T1000 (cell line): ENCODE measurements around the gene LAD1.

Experiments
- DNase-seq: peaks from one replicate; lab custom pipeline; 2025; ENCODE audit warnings: mixed read lengths; lab: John Stamatoyannopoulos, UW

LAD1 gene

DNA sequence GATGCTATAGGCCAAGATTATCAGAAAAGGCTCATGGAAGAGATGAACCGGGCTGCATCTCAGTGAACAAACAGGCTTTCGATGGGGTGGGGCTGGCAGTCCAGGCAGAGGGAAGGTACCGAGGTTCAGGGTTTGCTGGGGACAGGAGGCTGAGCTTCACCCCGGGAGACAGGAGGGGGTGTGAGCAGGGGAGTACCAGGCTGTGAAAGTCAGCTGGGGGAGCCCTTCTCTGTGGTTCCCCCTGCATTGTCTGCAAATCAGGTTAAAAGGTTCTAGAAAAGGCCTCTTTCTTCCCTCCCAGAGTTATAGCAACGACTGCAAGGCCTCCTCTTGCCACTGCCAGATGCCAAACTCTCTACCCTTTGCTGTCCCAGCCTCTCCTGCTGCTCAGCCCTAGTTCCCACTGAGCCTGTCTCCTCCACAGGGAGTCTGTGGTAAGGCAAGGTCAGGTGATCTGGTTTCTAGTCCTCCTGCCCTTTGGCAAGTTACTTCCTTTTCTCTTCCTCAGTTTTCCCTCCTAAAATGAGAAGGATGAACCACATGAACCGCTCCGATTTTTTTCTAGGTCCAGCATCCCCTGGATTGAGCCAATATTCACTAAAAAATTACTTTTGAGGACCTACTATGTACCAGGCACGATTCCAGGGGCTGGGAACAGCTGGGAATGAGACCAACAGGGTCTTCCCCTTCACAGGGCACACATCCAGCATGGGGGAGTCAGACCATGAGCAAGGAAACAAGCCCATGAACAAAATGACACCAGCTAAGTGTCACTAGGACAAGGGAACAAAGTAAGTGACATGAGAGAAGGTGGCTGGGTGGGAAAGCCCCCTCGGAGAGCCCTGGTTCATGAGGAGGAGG lies 7.2 kb downstream of the LAD1 start:
- DNase-seq, result no peak

DNA sequence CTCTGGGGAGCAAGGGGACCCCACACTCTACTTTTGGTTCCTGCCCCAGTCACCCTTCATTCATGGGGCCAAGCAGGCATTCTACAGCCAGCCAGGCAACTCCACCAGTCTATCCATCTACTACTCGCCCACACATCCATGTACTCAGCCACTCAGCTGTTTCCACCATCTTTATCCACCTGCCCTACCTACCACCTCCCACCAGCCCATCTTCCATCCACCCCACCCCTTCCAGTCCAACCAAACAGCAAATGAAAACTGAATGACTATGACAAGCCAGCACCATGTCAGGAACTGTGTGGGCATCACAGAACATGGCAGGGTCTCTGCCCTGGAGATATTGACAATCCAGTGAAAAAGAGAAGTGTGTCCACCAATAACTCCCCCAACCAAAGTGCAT lies 7.9 kb downstream of the LAD1 start:
- DNase-seq, result no peak

DNA sequence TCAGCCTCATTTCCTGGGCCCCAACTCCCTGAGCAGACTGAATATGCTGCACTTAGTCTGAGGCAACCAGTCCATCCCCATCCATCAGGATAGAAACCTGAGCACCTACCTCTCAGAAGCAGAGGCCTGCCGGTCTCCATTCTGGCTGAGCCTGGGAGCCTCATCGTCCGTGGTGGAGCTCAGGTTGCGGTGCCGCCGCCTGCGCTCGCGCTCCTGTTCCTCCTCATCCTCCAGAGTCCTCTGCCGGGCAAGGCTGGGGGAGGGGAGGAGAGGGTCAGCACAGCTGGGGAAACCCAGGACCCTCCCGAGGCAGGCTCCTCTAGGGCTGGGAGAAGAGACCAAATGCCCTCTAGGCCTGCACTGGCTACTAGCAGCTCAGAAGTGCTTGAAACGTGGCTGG lies 10.1 kb downstream of the LAD1 start:
- DNase-seq, result no peak

DNA sequence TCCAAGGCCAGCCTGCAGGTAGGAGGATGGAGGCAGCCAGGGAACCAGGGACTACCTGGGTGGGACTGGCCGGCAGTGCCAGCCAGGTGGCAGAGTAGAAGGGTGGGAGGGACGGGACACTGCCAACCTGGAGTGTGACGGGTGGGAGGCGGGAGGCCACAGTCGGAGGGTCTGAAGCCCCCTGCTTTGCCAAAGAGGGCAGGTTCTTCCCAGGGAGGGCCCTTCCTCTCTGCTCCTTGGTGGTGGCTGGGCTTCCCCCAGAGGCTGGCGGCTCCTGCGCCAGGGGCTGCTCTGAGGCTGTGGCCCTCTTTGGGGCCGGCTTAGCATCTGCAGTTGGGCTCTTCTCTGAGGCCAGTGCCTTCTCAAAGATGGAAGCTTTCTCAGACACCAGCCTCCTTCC lies 12.9 kb downstream of the LAD1 start:
- DNase-seq, result no peak

DNA sequence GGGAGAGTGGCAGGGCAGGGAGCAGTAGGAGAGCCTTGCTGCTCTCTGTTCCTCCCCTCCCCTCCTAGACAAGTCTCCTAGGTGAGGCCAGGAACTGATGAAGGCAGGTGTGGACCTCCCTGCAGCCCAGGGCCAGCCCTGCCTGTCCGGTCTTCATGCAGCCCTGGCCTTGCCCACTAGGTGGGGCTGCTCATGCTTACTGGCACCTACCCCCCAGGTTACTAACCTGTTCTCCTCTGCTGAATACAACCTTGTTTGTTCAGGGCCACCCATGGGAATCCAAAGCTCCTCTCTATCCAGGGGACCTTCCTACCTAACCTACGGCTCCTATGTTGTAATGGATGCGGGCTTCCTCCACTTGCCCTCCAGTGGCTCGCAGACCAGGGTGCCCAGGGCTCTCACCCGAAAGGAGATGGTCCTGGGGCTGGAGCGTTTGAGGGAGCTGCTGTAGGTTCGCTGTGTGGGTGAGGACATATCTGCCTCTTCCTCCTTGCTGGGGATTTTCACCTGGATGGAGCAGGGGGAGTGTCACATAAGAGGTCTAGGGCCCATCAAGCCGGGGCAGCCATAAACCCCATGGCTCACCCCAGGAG lies 13.7 kb downstream of the LAD1 start:
- DNase-seq, result no peak

DNA sequence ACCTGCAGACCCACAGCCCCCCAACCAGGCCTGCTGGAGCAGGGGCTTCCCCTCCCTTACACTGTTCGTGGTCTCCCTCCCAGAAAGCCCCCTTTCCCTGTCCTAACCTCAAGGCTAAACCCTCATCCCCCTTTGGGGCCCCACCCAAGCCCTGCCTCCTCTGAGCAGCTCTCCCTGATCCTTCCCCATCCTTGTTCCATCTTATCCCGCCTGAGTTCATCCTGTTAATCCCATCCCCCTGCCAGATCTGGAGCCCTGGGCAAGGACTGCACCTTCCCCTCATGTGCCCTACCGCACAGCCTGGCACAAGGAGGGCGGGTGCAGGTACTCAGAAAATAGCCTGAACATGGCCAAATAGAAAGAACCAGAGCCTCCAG lies 14.7 kb downstream of the LAD1 start:
- no peak for DNase-seq

DNA sequence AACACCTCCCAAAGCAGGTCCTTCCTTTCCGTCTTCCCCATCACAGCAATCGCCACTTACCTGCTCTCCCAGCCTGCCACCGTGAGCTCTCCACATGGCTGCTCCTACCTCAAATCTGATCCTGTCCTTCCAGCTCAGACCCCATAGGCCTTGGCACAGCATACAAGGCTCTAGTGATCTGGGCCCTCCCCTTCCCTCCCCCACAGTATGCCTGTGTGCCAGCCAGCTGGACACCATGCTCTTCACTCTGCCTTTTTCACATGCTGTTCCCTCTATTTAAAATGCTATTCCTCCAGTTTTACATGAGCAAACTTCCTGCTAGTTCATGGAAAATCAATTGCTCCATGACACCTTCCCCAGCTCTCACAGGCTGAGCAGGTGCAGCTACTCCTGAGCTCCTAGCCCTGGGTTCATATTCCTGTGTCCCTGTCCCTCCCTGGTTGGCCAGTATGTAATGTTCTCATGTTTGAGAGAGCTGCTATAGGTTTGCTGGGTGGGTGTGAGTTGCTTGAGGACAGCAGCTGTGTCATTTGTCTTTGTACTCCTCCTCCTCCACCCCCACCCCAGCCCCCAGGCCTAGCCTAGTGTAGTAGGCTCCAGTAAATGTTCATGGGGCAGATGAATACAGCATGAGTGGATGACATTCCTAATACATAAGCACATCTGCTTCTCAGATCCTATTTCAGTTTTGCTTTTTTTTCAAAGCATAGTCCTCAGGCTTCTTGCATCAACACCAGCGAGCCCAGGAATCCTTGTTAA lies 15.3 kb downstream of the LAD1 start:
- DNase-seq, result peak; percentile 40

DNA sequence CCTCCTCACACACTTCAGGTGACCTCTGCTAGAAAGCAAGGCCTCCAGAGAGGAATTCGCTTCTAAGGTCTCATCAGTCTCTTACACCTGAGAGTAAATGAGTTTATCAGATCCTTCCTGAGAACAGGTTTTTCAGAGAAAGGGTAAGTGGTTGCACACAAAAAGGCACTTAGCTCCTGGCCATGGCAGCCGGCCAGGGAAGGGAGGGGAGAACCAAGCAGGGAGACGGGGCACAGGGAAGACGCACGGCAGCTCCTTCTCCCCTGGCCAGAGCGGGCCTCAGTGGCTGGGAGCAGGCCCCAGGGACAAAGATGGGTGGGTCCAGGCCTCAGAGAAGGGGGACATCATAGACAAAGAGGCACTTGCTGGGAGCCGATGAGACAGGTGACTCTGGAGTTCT lies 18.0 kb downstream of the LAD1 start:
- no peak for DNase-seq

DNA sequence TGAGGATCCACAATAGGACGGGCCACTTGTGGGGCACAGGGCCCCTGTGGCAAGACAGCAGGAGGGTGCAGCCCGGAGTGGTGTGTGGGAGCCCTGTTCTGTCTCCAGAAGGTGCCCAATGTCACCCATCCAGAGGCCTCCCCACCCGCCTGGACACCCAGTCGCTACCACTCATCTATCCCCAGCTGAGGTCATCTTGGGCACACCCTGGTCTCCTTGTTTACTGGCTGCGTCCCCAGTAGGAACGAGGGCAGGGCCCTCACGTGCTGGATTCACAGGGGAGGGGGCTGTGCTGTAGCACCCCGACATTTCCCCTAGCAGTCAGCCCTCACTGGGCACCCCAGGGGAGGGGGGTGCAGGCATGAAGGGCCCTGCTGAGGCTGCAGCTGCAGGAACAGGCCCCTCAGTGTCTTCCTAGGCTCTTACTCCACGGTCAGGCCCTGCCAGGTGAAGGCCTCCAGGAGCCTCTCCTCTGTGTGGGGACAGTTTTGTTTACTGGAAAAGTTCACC lies 19.3 kb downstream of the LAD1 start:
- DNase-seq, result no peak

DNA sequence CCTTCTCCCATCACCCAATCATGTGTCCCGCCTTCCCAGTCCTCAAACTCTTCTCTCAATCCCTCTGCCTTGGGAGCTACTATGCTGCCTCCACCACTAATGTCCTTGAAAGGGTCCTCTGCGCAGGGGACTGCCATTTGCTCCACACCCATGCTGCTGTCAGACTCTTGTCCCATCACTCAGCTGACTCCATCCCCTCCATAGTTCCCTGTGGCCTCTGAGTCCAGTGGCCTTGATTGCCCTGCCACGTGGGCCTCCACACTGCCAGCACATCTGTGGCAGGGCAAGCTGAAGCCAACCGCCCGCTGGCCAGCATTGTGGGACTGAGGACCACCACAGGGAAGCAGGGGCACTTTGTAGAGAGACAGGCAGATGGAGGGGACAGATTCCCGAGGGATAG lies 20.3 kb downstream of the LAD1 start:
- no peak for DNase-seq

DNA sequence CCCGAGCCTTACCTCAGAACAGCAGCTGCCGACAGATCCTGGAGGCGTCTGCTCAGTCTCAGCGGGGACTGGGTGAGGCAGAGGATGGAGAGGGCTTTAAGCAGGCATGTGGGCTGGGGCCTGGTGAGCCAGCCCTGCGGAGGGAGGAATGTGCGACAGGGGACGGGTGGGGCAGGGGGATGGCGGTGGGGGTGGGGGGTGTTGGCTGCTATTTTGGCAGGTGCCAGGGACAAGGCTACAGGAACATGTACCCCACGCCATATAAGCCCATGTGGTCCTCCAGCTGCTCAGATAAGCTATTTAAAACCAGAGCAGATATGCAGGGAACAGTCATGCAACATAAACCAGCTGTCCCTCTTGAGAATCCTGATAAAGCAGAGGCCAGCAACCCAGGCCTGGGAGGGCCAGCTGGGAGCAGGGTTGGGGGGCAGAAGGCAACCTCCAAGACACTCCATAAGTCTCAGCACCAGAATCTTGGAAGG lies 21.5 kb downstream of the LAD1 start, which contains the start of gene TNNT2:
TSS of gene TNNT2 (minus strand) at position 70 of the 482 bp plus-strand sequence. CDS start 4,426 bp downstream, outside the sequence.
- no peak for DNase-seq

DNA sequence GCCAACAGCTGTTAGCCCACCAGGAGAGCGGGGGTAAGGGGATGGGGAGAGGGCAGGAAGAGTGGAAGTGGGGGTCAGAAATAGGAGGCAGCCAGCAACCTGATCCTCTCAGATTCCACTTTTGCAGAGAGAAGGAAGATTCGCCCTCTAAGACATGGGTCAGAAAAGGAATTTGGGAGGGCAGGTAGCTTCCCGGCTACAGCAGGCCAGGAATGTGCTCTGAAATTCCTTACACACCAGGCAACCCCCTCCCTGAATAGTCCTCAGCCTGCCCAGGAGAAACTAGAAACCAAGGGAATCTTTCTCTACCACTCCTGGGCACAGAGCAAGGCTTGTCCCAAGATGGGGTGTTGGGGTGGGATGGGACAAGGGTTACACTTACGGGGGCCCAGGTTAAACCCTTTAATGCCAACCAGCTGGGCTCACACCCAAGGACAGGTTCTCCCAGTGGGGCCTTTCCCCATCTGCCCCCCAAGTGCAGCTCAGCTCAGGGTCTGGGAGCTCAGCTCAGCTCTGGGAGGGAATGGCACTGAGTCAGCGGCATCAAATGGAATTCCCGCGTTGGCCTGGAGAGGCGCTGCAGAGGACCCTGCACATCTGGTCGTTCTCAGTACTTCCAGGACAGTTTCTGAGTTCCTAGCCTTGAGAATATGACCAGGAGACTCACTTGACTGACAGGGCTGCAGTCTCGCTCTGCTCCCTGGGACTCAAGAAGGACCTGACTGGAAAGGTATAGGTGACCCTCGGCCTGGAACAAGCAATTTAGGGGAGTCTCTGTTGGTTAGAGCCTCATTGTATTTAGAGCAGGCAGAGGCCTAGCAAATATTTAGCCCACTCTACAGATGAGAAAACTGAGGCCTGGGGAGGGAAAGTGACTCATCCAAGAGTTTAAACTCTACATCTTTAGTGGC lies 22.4 kb downstream of the LAD1 start:
- DNase-seq, result no peak

DNA sequence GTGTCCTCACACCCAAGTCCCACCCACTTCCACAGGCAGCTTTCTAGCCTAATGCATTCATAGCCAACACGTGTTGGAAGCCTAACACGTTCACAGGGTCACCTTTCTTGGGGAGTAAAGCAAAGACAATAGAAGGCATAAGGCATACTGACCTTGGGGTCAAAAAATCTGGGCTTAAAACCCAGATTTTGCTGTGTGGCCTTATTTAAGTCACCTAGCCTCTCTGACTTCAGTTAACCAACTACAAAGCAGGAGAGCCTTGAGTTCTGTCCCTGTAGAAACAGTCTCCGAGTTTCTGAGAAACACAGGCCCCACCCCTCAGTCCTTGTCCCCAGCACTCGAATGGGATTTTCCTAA lies 23.0 kb downstream of the LAD1 start:
- DNase-seq, result no peak

DNA sequence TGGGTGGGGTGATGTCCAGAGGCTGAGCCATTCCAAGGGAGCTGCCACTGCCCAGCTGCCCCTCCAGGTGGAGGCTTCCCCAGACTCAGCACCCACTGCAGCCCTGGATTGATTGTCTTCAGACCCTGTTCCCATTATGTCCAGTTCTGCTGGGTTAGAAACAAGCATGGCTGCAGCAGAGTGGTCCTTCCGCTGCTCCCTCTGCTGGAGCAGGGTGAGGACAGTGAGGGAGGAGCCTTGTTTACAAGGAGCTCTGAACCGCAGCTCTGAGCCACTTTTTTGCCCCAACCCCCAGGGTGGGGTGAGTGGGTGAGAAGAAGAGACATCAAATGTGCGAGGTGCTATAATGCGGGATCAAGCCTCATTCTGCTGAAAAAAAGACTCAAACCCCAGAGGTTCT lies 24.0 kb downstream of the LAD1 start:
- DNase-seq, result no peak

DNA sequence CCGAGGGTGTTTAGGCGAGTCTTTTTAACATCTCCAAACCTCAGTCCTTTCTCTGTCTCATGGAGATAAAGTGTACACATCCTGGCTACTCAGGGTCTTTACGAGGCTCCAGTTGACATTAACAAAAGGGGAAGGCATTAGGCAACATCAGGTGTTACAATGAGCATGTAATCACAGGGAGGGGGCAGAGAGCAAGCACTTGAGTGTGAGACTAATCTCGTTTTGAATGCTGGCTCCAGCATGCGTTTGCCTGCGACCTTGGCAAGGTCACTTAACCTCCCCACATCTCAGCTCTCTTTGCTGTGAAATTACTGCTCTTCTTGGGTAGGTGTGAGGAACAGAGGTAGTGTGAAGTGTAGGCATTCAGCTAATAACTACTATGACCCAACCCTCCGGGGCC lies 24.8 kb downstream of the LAD1 start:
- no peak for DNase-seq

DNA sequence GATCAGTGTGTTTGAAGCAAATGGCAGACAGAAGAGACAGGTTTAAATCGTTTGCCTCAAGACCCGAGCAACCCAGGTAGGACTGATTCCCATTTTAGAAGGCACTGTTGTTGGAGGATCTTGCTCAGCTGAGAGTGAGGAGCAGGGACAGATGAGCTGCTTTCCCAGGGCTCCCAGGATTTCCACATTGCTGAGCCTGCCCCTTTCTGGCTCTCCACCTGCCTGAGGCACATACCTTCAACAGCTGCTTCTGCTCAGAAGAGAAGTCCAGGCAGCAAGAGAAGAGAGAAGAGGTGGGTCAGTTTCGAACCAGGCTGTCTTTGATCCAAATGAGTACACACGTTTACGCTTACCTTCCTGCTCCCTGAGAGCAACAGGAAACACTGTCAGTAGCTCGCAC lies 27.3 kb downstream of the LAD1 start:
- no peak for DNase-seq

DNA sequence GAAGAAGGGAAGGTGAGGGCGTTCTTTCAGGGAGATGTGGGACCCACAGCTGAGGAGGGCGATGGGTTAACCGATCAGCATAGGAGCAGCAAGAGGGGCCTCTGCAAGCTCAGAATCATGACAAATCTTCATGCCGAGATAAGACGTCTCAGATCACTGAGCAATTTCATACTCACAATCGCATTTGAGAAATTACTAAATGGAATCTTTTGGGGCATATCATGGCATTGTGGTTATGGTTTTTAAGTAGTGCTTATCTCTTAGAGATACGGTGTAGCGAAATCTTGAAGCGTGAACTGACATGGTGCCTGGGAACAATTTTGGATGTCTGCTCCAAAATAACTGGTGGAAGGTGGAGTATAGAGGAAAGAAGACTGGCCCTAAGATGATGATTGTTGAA lies 27.8 kb downstream of the LAD1 start:
- DNase-seq, result no peak

DNA sequence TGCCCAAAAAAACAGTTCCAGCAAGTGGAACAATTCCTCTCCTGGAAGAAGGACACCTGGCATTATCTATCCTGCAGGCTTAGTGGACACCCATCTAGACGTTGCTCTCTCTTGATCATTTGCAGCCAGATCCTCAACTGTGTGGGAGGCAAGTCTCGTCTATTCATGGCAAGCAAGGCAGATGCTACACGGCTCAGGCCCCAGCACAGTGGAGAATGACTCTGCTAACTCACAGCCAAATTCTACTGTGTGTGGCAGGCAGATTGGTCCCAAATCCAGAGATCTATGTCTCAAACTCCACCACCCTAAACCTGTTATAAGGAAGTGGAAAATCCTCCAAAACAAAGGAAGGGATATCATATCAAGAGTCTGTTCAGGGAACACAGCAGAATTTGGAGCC lies 28.6 kb downstream of the LAD1 start:
- DNase-seq, result no peak

DNA sequence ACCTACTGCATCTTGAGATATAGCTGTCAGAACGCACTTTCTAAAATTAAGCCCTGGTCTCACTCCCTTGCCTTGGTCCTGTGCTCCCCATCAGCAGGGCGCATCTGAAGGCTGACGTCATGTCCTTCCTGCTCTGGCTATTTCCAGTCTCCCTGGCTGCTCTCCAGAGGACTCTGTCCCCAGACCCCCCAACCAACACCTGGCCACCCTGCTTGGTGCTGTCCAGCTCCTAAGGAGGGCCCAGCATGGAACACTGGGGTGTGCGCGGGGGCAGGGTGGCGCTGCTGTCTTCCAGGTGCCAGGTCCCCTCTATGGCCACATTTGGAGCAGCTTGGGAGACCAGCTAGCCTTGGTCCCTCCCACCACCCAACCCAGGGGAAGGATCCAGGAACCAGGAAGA lies 29.9 kb downstream of the LAD1 start:
- no peak for DNase-seq

DNA sequence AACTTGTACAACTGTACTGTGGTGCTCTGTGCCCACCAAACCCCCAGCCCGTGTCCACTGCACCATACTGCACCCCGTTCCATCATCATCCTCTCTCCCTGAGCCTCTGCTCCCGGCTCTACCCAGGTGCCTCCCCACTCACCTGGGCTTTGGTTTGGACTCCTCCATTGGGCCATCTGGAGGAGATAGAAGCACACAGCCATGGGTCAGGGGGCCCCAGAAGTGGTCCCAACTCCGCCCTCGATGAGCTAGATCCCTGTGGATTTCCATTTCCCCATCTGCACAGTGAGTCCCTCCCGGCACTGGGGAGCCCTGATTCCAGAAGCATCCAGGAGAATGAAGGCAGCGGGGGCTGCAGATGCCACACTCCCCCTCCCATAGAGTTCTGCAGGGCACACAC lies 32.4 kb downstream of the LAD1 start:
- DNase-seq, result no peak

DNA sequence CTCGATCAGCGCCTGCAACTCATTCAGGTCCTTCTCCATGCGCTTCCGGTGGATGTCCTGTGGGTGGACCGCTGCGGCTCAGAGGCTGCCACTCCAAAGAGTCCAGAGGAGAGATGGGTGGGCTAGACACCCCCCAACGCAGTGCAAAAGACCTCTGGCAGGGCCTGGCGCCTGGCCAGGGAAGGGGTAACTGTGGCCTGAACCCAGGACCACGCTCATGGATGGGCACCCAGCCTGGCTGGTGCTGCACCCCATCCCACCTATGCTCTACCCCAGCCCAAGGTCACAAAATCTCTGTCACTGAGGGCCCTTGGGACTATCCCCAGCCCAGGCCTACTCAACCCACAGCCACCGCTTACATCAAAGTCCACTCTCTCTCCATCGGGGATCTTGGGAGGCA lies 33.9 kb downstream of the LAD1 start:
- no peak for DNase-seq

DNA sequence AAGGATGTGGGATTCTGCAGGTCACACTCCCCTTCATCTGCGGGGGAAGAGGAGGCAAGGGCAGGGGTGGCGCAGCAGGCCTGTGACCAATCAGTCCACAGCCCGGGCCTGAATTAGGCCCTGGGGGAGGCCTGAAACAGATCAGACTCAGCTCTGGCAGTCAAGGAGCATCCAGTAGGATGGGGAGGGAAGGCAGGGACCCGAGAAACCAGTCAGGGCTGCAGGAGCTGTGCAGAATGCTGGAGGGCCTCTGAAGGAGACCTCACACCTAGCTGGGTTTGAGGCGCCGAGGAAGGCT lies 34.4 kb downstream of the LAD1 start:
- DNase-seq, result no peak
